Keratinocyte (primary cell): ENCODE data around the gene AMZ1. TPM values are rescaled to one million over a fixed set of nuclear protein-coding genes. Genes with fewer than 3 reads are reported as not detected.
"Not testable (repeated sequence)": the region's sequence is repeated elsewhere in the genome, so short reads cannot be mapped to it uniquely, and the experiment has no call there.

Source experiments
- DNase-seq: peaks from one replicate; pipeline ENCODE4 v3.0.0-alpha.2; 2011; ENCODE audit warnings: low read depth, missing footprints, low spot score
- FAIRE-seq: peaks from 2 replicates; lab custom pipeline; 2011; peaks lifted over from hg19 to GRCh38; lab: Jason Lieb, UNC
- H2AFZ ChIP-seq: 2 replicates; pipeline ENCODE4 v1.6.0; 2012; ENCODE audit warnings: low read length, control low read depth, inconsistent platforms; ENCODE audit not compliant: control insufficient read depth
- H3K27ac ChIP-seq: 2 replicates; pipeline ENCODE4 v1.5.1; 2011; ENCODE audit warnings: low read length; ENCODE audit not compliant: control insufficient read depth, insufficient read depth
- H3K27me3 ChIP-seq: 3 replicates; pipeline ENCODE4 v1.6.0; 2011; ENCODE audit warnings: low read length; ENCODE audit not compliant: control insufficient read depth, insufficient read depth; ENCODE audit errors: extremely low read depth
- H3K36me3 ChIP-seq, 2 experiments: 2 replicates in 1 of 2; 3 replicates in 1 of 2; pipeline ENCODE4 v1.5.1; 2011; ENCODE audit warnings: low read length in 2 of 2, mild to moderate bottlenecking in 1 of 2; ENCODE audit not compliant: control insufficient read depth in 2 of 2, insufficient read depth in 2 of 2; ENCODE audit errors: extremely low read depth in 1 of 2
- H3K4me1 ChIP-seq: 3 replicates; pipeline ENCODE4 v1.5.1; 2011; ENCODE audit warnings: low read length; ENCODE audit not compliant: control insufficient read depth, insufficient read depth; ENCODE audit errors: extremely low read depth
- H3K4me2 ChIP-seq: 3 replicates; pipeline ENCODE4 v1.6.0; 2011; ENCODE audit warnings: low read depth, low read length; ENCODE audit not compliant: control insufficient read depth, insufficient read depth; ENCODE audit errors: extremely low read depth
- H3K4me3 ChIP-seq, 3 experiments: fragments of 200-600 bp in 1 of 3; sonication (generic) in 1 of 3; 2 replicates in 2 of 3; 3 replicates in 1 of 3; pipeline ENCODE4 v1.5.1; 2011 to 2016; ENCODE audit warnings: low read length in 3 of 3, mild to moderate bottlenecking in 3 of 3, control low read depth in 2 of 3, inconsistent platforms in 1 of 3, low read depth in 1 of 3, mixed read lengths in 1 of 3, mixed run types in 1 of 3, moderate library complexity in 1 of 3; ENCODE audit not compliant: control insufficient read depth in 2 of 3, insufficient read depth in 2 of 3; ENCODE audit errors: extremely low read depth in 1 of 3
- H3K79me2 ChIP-seq: 2 replicates; pipeline ENCODE4 v1.6.0; 2012; ENCODE audit warnings: low read length; ENCODE audit not compliant: control insufficient read depth, insufficient read depth
- H3K9ac ChIP-seq: 3 replicates; pipeline ENCODE4 v1.6.0; 2011; ENCODE audit warnings: low read length; ENCODE audit not compliant: control insufficient read depth, insufficient read depth; ENCODE audit errors: extremely low read depth
- H3K9me1 ChIP-seq: 3 replicates; pipeline ENCODE4 v1.6.0; 2011; ENCODE audit warnings: low read length; ENCODE audit not compliant: control insufficient read depth, insufficient read depth; ENCODE audit errors: extremely low read depth
- H3K9me3 ChIP-seq: 2 replicates; pipeline ENCODE4 v1.5.1; 2012; ENCODE audit warnings: low read depth, low read length; ENCODE audit not compliant: control insufficient read depth
- H4K20me1 ChIP-seq: 3 replicates; pipeline ENCODE4 v1.6.0; 2011; ENCODE audit warnings: low read length; ENCODE audit not compliant: control insufficient read depth, insufficient read depth; ENCODE audit errors: extremely low read depth
- EZH2 ChIP-seq: IDR thresholded peaks from one replicate; pipeline ENCODE4 v1.6.1; 2012; ENCODE audit warnings: inconsistent platforms, mild to moderate bottlenecking, low read length, moderate library complexity
- dilution Hi-C: fragments of 300-500 bp; cut with MboI; formaldehyde crosslinking; loops from one replicate; pipeline ENCODE4 v1.7.0; 2020; ENCODE audit warnings: low sequenced_read_pairs; ENCODE audit not compliant: extremely low pct_ligation_motif_present
- polyA plus RNA-seq, 5 experiments: library from polyadenylated mRNA; depleted of rRNA in 3 of 5; stranded (reverse) in 3 of 5; stranded (forward) in 1 of 5; unstranded in 1 of 5; fragments of >200 nt; gene quantifications; 1 replicate in 1 of 5; 2 replicates in 3 of 5; 3 replicates in 1 of 5; pipeline versions ENCODE4 v1.2.1 to v1.2.3, GENCODE V29; 2011 to 2012; ENCODE audit warnings: missing spikeins in 2 of 5, low read depth in 1 of 5, low replicate concordance in 1 of 5
- TF ChIP-seq, protein P1 (sequence below), 3 experiments: IDR thresholded peaks in 1 of 3; conservative IDR thresholded peaks in 1 of 3; optimal IDR thresholded peaks in 1 of 3; 2 replicates in 2 of 3; 3 replicates in 1 of 3; pipeline versions ENCODE3 to v1.5.1; 2011; ENCODE audit warnings: low read length in 3 of 3, mild to moderate bottlenecking in 3 of 3, moderate library complexity in 2 of 3, control low read depth in 1 of 3, inconsistent platforms in 1 of 3; ENCODE audit not compliant: insufficient read depth in 2 of 3; ENCODE audit errors: extremely low read depth in 1 of 3

Gene AMZ1
- polyA plus RNA-seq, 1 donor (not counting 4 experiments of a cell fraction or from before 2014, with no cell fraction given): 0.04 TPM

DNA sequence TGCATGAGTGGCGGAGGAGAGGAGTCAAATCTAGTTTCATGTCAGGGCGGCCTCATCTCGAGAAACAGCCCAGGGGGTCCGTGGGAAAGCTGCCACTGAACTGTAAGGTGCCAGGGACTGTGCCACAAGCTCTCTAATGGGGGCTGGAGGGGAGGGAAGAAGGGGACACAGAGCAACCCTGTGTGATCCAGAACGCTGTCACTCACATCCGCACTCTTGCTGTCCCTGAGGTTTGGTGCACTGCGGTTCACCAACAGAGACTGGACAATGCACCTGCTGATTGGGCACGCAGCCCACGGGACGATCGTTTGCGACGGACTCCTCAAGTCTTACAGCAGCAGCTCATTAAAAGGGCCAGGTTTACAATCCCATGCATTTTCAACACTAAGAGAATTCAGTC lies 47.7 kb downstream of the AMZ1 start:
- H3K9ac ChIP-seq: no peak overlapping the region
- H2AFZ ChIP-seq: no peak overlapping the region
- no peaks in the 10 kb centered on the region for H3K9me3 ChIP-seq
- no peak overlapping the region for H3K4me2 ChIP-seq
- no peaks in the 10 kb centered on the region for H3K27me3 ChIP-seq
- no peak overlapping the region for H3K4me3 ChIP-seq
- H3K27ac ChIP-seq: no peak overlapping the region
- peaks cover 17% of the 10 kb centered on the region for H3K79me2 ChIP-seq
- H3K36me3 ChIP-seq: peaks cover 3 to 10% of the 10 kb centered on the region in 2 experiments
- TF ChIP-seq, protein P1, sequence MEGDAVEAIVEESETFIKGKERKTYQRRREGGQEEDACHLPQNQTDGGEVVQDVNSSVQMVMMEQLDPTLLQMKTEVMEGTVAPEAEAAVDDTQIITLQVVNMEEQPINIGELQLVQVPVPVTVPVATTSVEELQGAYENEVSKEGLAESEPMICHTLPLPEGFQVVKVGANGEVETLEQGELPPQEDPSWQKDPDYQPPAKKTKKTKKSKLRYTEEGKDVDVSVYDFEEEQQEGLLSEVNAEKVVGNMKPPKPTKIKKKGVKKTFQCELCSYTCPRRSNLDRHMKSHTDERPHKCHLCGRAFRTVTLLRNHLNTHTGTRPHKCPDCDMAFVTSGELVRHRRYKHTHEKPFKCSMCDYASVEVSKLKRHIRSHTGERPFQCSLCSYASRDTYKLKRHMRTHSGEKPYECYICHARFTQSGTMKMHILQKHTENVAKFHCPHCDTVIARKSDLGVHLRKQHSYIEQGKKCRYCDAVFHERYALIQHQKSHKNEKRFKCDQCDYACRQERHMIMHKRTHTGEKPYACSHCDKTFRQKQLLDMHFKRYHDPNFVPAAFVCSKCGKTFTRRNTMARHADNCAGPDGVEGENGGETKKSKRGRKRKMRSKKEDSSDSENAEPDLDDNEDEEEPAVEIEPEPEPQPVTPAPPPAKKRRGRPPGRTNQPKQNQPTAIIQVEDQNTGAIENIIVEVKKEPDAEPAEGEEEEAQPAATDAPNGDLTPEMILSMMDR (optimal IDR thresholded peaks at IDR 0.05 in 1 of 3, IDR thresholded peaks at IDR 0.05 in 1 of 3, conservative IDR thresholded peaks at IDR 0.05 in 1 of 3; ENCODE audit: extremely low read depth in 1 of 3, insufficient read depth in 2 of 3, low read length in 3 of 3): no peak
- no peak for TF ChIP-seq EZH2
- no peaks in the 10 kb centered on the region for H4K20me1 ChIP-seq
- DNase-seq (no peak), FAIRE-seq (no peak)
- H3K4me1 ChIP-seq: no peaks in the 10 kb centered on the region
- no peaks in the 10 kb centered on the region for H3K9me1 ChIP-seq
- dilution Hi-C loops: no loop called here

DNA sequence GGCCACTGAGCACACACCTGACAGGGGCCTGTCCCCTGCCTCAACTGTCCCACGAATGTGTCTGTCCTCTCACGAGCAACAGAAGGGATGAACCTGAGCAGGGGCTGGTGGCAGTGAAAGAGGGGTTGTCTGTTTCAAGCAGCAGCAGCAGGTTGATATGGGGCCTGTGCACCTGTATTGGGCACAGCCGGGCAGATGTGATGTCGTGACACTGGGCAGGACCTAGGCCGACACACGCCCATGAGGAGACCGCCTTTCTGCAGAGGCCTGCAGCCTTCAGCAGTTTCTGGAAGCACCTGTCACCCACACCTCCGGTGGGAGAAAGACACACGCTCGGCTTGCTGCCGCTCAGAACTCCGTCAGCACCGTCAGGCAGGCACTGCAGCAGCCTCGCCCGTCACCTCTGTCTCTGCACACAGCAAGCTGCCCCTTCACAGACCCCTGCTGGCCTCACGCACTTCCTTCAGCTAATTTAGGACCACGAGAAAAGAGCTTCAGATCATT lies 48.5 kb downstream of the AMZ1 start:
- no peak overlapping the region for H3K9ac ChIP-seq
- peaks cover 1 to 3% of the 10 kb centered on the region in 2 experiments for H3K36me3 ChIP-seq
- peaks cover 17% of the 10 kb centered on the region for H3K79me2 ChIP-seq
- no peaks in the 10 kb centered on the region for H3K27me3 ChIP-seq
- no peaks in the 10 kb centered on the region for H3K9me3 ChIP-seq
- DNase-seq (no peak), FAIRE-seq (no peak)
- H3K4me2 ChIP-seq: no peak overlapping the region
- no peak overlapping the region for H2AFZ ChIP-seq
- no peak overlapping the region for H3K27ac ChIP-seq
- H4K20me1 ChIP-seq: no peaks in the 10 kb centered on the region
- H3K9me1 ChIP-seq: no peaks in the 10 kb centered on the region
- no peaks in the 10 kb centered on the region for H3K4me1 ChIP-seq
- no peak overlapping the region for H3K4me3 ChIP-seq
- no peak for TF ChIP-seq EZH2
- TF ChIP-seq, protein P1 (optimal IDR thresholded peaks at IDR 0.05 in 1 of 3, IDR thresholded peaks at IDR 0.05 in 1 of 3, conservative IDR thresholded peaks at IDR 0.05 in 1 of 3; ENCODE audit: extremely low read depth in 1 of 3, insufficient read depth in 2 of 3, low read length in 3 of 3): no peak
- dilution Hi-C loops: no loop called here

DNA sequence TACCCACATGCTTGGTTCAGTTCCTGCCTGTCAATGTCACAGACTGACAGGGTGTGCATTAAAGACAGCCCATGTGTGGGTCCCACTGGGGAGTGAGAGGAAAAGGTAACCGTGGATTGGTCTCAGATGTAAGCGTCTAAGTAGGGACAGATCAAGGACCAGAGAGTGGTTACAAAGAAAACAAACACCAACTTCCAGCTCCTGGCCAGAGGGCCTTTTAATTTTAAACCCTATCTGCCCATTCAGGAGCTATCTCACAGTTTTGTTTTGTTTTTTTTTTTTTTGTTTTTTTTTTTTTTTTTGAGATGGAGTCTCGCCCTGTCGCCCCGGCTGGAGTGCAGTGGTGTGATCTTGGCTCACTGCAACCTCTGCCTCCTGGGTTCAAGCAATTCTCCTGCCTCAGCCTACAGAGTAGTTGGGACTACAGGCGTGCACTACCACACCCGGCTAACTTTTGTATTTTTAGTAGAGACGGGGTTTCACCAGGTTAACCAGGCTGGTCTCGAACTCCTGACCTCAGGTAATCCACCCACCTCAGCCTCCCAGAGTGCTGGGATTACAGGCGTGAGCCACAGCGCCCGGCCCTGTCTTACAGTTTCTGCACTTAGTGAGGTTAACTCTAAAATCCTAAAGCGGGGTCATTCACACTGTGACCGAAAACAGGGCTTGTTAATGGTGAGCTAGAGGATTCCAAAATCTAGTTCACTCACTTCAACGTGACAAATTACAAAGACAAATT lies 49.2 kb downstream of the AMZ1 start:
- H4K20me1 ChIP-seq, H3K9ac ChIP-seq, FAIRE-seq, H3K27ac ChIP-seq, H3K36me3 ChIP-seq, H3K9me1 ChIP-seq, H3K9me3 ChIP-seq, H3K4me1 ChIP-seq, DNase-seq, H3K4me3 ChIP-seq, H3K4me2 ChIP-seq, H3K27me3 ChIP-seq, H2AFZ ChIP-seq, dilution Hi-C loops: not testable (repeated sequence)
- peaks cover 17% of the 10 kb centered on the region for H3K79me2 ChIP-seq
